H1 (cell line): ENCODE results near the gene TRAF3. TPM values are rescaled to one million over a fixed set of nuclear protein-coding genes. Genes with fewer than 3 reads are reported as not detected.

Experiments used
- CTCF ChIA-PET: fragments of 300-600 bp; sonication (Branson Sonifier 250); formaldehyde crosslinking; loops from one replicate; lab custom pipeline; 2021; ENCODE audit not compliant: partially characterized antibody; lab: Charles Lee
- POLR2A ChIA-PET: fragments of 300-600 bp; sonication (Branson Sonifier 250); formaldehyde crosslinking; loops from one replicate; lab custom pipeline; 2021; ENCODE audit warnings: inconsistent platforms; ENCODE audit not compliant: partially characterized antibody; lab: Charles Lee
- DNase-seq, 2 experiments: peaks; one replicate each; pipeline versions ENCODE4 v3.0.0 to v3.0.0-alpha.2; 2010 to 2022; ENCODE audit warnings: low spot score in 2 of 2, low read depth in 1 of 2, mixed read lengths in 1 of 2
- FAIRE-seq: peaks from 2 replicates; lab custom pipeline; 2011; peaks lifted over from hg19 to GRCh38; lab: Jason Lieb, UNC
- H2AFZ ChIP-seq: 2 replicates; pipeline ENCODE4 v1.8.1; 2012; ENCODE audit warnings: low read length, inconsistent platforms
- H2AK5ac ChIP-seq: 2 replicates; pipeline ENCODE4 v1.6.1; 2013; ENCODE audit warnings: low read depth, low read length
- H2BK120ac ChIP-seq: replicated peaks from 2 replicates; pipeline ENCODE3; 2013; ENCODE audit warnings: low read depth, low read length, inconsistent platforms
- H2BK12ac ChIP-seq: 2 replicates; pipeline ENCODE4 v1.6.1; 2013; ENCODE audit warnings: low read depth, low read length
- H2BK15ac ChIP-seq: 2 replicates; pipeline ENCODE4 v1.6.1; 2013; ENCODE audit warnings: low read length
- H2BK20ac ChIP-seq: 2 replicates; pipeline ENCODE4 v1.6.1; 2013; ENCODE audit warnings: low read length
- H2BK5ac ChIP-seq: 2 replicates; pipeline ENCODE4 v1.6.1; 2013; ENCODE audit warnings: low read depth, low read length
- H3K14ac ChIP-seq: 2 replicates; pipeline ENCODE4 v1.6.1; 2013; ENCODE audit warnings: inconsistent platforms; ENCODE audit not compliant: insufficient read length
- H3K18ac ChIP-seq: 2 replicates; pipeline ENCODE4 v1.6.1; 2013; ENCODE audit warnings: low read length; ENCODE audit errors: extremely low read depth
- H3K23ac ChIP-seq: 2 replicates; pipeline ENCODE4 v1.6.1; 2013; ENCODE audit warnings: inconsistent platforms; ENCODE audit not compliant: insufficient read length
- H3K23me2 ChIP-seq: 2 replicates; pipeline ENCODE4 v1.6.1; 2013; ENCODE audit warnings: low read depth, low read length
- H3K27ac ChIP-seq: 2 replicates; pipeline ENCODE4 v1.6.1; 2011; ENCODE audit warnings: low read depth, low read length, inconsistent platforms
- H3K27me3 ChIP-seq, 4 experiments: replicated peaks in 1 of 4; 1 replicate in 1 of 4; 2 replicates in 3 of 4; pipeline versions ENCODE4 v1.6.1 to v1.8.1; 2011 to 2013; ENCODE audit warnings: low read length in 3 of 4, mild to moderate bottlenecking in 3 of 4, inconsistent platforms in 2 of 4, mixed read lengths in 2 of 4, moderate library complexity in 1 of 4; ENCODE audit not compliant: control insufficient read depth in 3 of 4, insufficient read depth in 3 of 4; ENCODE audit errors: extremely low read depth in 1 of 4
- H3K36me3 ChIP-seq, 4 experiments: 2 replicates each; pipeline versions ENCODE4 v1.6.1 to v1.8.1; 2011 to 2013; ENCODE audit warnings: mild to moderate bottlenecking in 4 of 4, low read length in 3 of 4, moderate library complexity in 2 of 4, control low read depth in 1 of 4, inconsistent platforms in 1 of 4; ENCODE audit not compliant: insufficient read depth in 4 of 4, control insufficient read depth in 2 of 4
- H3K4ac ChIP-seq: replicated peaks from 2 replicates; pipeline ENCODE3; 2013; ENCODE audit warnings: low read length, low read depth, mixed read lengths, inconsistent platforms; ENCODE audit not compliant: insufficient read length
- H3K4me1 ChIP-seq, 4 experiments: replicated peaks in 1 of 4; 1 replicate in 1 of 4; 2 replicates in 3 of 4; pipeline versions ENCODE4 v1.6.1 to v1.8.1; 2011 to 2013; ENCODE audit warnings: low read length in 3 of 4, inconsistent platforms in 2 of 4, mixed read lengths in 1 of 4; ENCODE audit not compliant: insufficient read depth in 4 of 4, control insufficient read depth in 3 of 4
- H3K4me2 ChIP-seq, 2 experiments: 2 replicates each; pipeline versions ENCODE4 v1.6.1 to v1.8.1; 2011 to 2013; ENCODE audit warnings: low read depth in 2 of 2, low read length in 2 of 2, control low read depth in 1 of 2, inconsistent platforms in 1 of 2, mild to moderate bottlenecking in 1 of 2; ENCODE audit not compliant: insufficient read depth in 1 of 2
- H3K4me3 ChIP-seq, 4 experiments: fragments of 200-600, 300-600 bp in 1 of 4; sonication (generic), shearing (Covaris generic), sonication (Bioruptor Twin) in 1 of 4; 2 replicates each; pipeline versions ENCODE4 v1.5.1 to v1.8.1; 2011 to 2016; ENCODE audit warnings: low read length in 4 of 4, low read depth in 3 of 4, control low read depth in 2 of 4, inconsistent platforms in 2 of 4, mild to moderate bottlenecking in 2 of 4, mixed read lengths in 1 of 4, moderate library complexity in 1 of 4; ENCODE audit not compliant: insufficient read depth in 2 of 4; ENCODE audit errors: extremely low read depth in 1 of 4
- H3K56ac ChIP-seq: replicated peaks from 2 replicates; pipeline ENCODE3; 2013; ENCODE audit warnings: low read depth, mild to moderate bottlenecking, mixed read lengths, low read length, inconsistent platforms; ENCODE audit not compliant: insufficient read length
- H3K79me1 ChIP-seq: 2 replicates; pipeline ENCODE4 v1.6.1; 2013; ENCODE audit warnings: low read depth, low read length, control low read depth
- H3K79me2 ChIP-seq, 2 experiments: 2 replicates each; pipeline versions ENCODE4 v1.6.1 to v1.8.1; 2012 to 2013; ENCODE audit warnings: low read length in 2 of 2, mild to moderate bottlenecking in 2 of 2, inconsistent platforms in 1 of 2; ENCODE audit not compliant: insufficient read depth in 2 of 2, control insufficient read depth in 1 of 2
- H3K9ac ChIP-seq, 4 experiments: replicated peaks in 1 of 4; 1 replicate in 1 of 4; 2 replicates in 3 of 4; pipeline versions ENCODE4 v1.6.1 to v1.8.1; 2011 to 2013; ENCODE audit warnings: low read depth in 3 of 4, low read length in 3 of 4, control low read depth in 2 of 4, mild to moderate bottlenecking in 2 of 4, moderate library complexity in 2 of 4, inconsistent platforms in 1 of 4; ENCODE audit errors: extremely low read depth in 1 of 4
- H3K9me3 ChIP-seq, 2 experiments: 2 replicates each; pipeline versions ENCODE4 v1.6.1 to v1.8.1; 2012 to 2013; ENCODE audit warnings: mild to moderate bottlenecking in 2 of 2, moderate library complexity in 2 of 2, control low read depth in 1 of 2, inconsistent platforms in 1 of 2, low read depth in 1 of 2, low read length in 1 of 2, mixed read lengths in 1 of 2; ENCODE audit not compliant: insufficient read depth in 2 of 2
- H4K20me1 ChIP-seq, 2 experiments: replicated peaks in 1 of 2; 2 replicates each; pipeline versions ENCODE3 to v1.8.1; 2011 to 2013; ENCODE audit warnings: inconsistent platforms in 2 of 2, low read length in 2 of 2, mild to moderate bottlenecking in 1 of 2; ENCODE audit not compliant: insufficient read depth in 2 of 2, control insufficient read depth in 1 of 2
- H4K5ac ChIP-seq: 2 replicates; pipeline ENCODE4 v1.6.1; 2013; ENCODE audit warnings: low read length, low read depth, mixed read lengths, inconsistent platforms; ENCODE audit not compliant: insufficient read length
- H4K8ac ChIP-seq: 2 replicates; pipeline ENCODE4 v1.8.0; 2013; ENCODE audit warnings: mild to moderate bottlenecking, moderate library complexity, low read length, inconsistent platforms; ENCODE audit not compliant: insufficient read depth; ENCODE audit errors: extremely low read depth
- H4K91ac ChIP-seq: replicated peaks from 2 replicates; pipeline ENCODE3; 2013; ENCODE audit warnings: low read length, mixed read lengths, inconsistent platforms; ENCODE audit not compliant: insufficient read length
- SRF ChIP-seq: IDR thresholded peaks from 2 replicates; pipeline ENCODE4 v1.6.1; 2011; ENCODE audit warnings: mild to moderate bottlenecking, low read depth, low read length, moderate library complexity
- WGBS, 2 experiments: shearing (Covaris generic) in 1 of 2; methylation state at CpG; one replicate each; pipeline versions ENCODE4 v1.1.6 to v1.1.7; 2013 to 2015; ENCODE audit warnings: low lambda C conversion rate in 2 of 2, mixed read lengths in 2 of 2, inconsistent platforms in 1 of 2, low coverage in 1 of 2, missing lambda C conversion rate in 1 of 2; ENCODE audit not compliant: insufficient replicate concordance in 2 of 2, insufficient coverage in 1 of 2, insufficient read length in 1 of 2; ENCODE audit errors: extremely low coverage in 1 of 2, missing lambda C conversion rate in 1 of 2; 5-methylcytosine and 5-hydroxymethylcytosine counted together
- polyA plus RNA-seq, 7 experiments: library from polyadenylated mRNA; depleted of rRNA in 3 of 7; stranded (reverse) in 5 of 7; unstranded in 2 of 7; fragments of >200 nt in 5 of 7; fragments of 200-250 nt in 2 of 7; gene quantifications; 1 replicate in 5 of 7; 2 replicates in 1 of 7; 4 replicates in 1 of 7; pipeline versions ENCODE4 v1.2.1 to v1.2.3, GENCODE V29; 2011 to 2013; ENCODE audit warnings: missing spikeins in 2 of 7, mixed read lengths in 2 of 7
- total RNA-seq: library from RNA; stranded (reverse); fragmentation: NEBNext Ultra II Directional; extraction: Animal tissue kit (Norgen Biotek cat#: 25700); gene quantifications from 2 replicates; pipeline ENCODE4 v1.2.1, GENCODE V29; 2021
- TF ChIP-seq, protein P1 (sequence below): IDR thresholded peaks from 2 replicates; pipeline ENCODE4 v1.6.1; 2012; ENCODE audit warnings: inconsistent platforms

Gene TRAF3
- total and polyA plus RNA-seq, 2 of the 8 experiments (the other 6 are each of a cell fraction or from before 2014, with no cell fraction given) = 5.8 to 12.1 TPM

DNA sequence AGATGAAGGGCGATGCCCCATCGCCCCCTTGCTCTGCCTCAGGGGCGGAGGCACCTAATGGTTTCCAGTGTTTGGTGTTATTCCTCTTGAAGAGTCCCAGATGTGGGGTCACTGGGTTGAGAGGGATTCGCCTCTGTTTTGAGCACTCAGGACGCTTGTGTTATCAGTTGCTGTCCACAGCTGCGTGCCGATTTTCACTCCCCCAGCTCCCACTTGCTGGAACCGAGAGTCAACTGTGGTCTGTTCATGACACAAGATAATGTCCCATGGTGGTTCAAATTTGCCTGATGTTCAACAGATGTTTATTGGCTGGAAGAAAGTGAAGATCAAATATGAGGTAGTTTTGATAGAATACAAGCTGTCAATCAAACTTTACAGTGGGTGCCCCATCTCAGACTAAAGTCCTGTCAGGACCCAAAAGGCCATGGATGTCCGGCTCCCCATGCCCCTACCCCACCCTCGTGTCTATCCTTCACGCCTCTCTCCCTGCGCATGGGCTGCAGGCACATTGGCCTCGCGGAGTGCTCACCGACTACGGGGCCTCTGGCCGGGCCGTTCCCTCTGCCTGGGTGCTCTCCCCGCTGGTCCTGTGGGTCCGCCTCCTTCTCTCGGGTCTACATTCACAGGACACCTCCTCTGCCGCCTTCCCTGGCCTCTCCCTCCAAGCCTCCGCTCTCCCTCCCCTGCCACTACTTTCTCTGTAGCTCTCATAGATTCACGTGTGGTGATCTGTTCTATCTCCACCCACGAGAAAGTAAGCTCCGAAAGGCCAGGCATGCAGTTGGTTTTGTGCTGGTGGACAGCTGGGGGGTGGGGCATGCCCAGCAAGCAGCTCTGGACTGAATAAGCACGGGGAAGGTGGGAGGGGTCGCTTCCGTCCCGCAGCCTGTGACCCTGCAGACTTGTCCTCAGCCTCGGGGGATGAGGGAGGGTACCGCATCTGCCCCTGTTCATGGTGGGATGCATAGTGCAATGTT is 6.8 kb upstream of the TRAF3 start:
- Histone ChIP-seq H3K36me3 (no peaks in the 10 kb centered on the region; a peak in 1 of 8 replicates), H3K4ac (no peak overlapping the region), H2AK5ac (no peak overlapping the region), H2BK15ac (no peak overlapping the region), H3K4me1 (peaks cover 3 to 4% (median 4%) of the 10 kb centered on the region in 4 experiments; a peak in 6 of 7 replicates), H3K4me3 (no peak overlapping the region), H3K9me3 (no peaks in the 10 kb centered on the region), H3K79me2 (no peaks in the 10 kb centered on the region), H3K56ac (no peak overlapping the region), H2AFZ (no peak overlapping the region), H3K23ac (no peak overlapping the region), H3K23me2 (no peaks in the 10 kb centered on the region), H2BK12ac (no peak overlapping the region), H3K4me2 (no peak overlapping the region), H2BK5ac (no peak overlapping the region), H3K14ac (no peak overlapping the region), H3K27me3 (no peaks in the 10 kb centered on the region), H4K5ac (no peak overlapping the region), H3K79me1 (no peaks in the 10 kb centered on the region), H2BK120ac (no peak overlapping the region), H3K9ac (no peak overlapping the region), H4K8ac (no peak overlapping the region), H4K20me1 (no peaks in the 10 kb centered on the region), H4K91ac (no peak overlapping the region), H3K27ac (no peak overlapping the region), H2BK20ac (0 out of 2 replicates have a peak overlapping the region, but pooled peaks have one; percentile 48), H3K18ac (no peak overlapping the region)
- WGBS, 2 experiments = 89% methylated on average over 29 of the region's 32 CpGs; no CpG with 5 or more reads in 1 of the 2 experiments
- DNase-seq (no peak), FAIRE-seq (no peak)
- no peak for TF ChIP-seq SRF
- TF ChIP-seq, protein P1, sequence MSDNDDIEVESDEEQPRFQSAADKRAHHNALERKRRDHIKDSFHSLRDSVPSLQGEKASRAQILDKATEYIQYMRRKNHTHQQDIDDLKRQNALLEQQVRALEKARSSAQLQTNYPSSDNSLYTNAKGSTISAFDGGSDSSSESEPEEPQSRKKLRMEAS = 0 out of 2 replicates have a peak, but pooled peaks have one; percentile 22
- ChIA-PET CTCF (interaction anchor here (0.6 to 8.4 kb wide), 7 partner anchors 10 to 667 kb away, joined by 3 to 63 read pairs (median 4); no protein-coding TSS in a partner anchor), POLR2A (interaction anchor here (0.7 kb wide), 1 partner anchor 18 kb away, joined by 3 read pairs; no protein-coding TSS in a partner anchor)
